Fibroblast of the aortic adventitia (primary cell): ENCODE data around the gene EMP1. TPM values are rescaled to one million over a fixed set of nuclear protein-coding genes. Genes with fewer than 3 reads are reported as not detected.

ENCODE experiments used
- total RNA-seq: library from RNA; depleted of rRNA; stranded (reverse); fragments of >200 nt; gene quantifications from 2 replicates; pipeline ENCODE4 v1.2.3, GENCODE V29; 2012; ENCODE audit warnings: low replicate concordance

The EMP1 gene
- total RNA-seq, 1 donor = 244 TPM

Other genes starting within 250 kb of the EMP1 start
- gene GPRC5D, start 244.6 kb upstream of the EMP1 start, total RNA-seq = not detected in 2 replicates
- 14.4 and 35.3 TPM in 2 replicates for gene HEBP1, start 196.5 kb upstream of the EMP1 start, total RNA-seq
- gene FAM234B, start 152.3 kb upstream of the EMP1 start, total RNA-seq = 3.3 and 5.6 TPM in 2 replicates
- gene GSG1, start 93.1 kb upstream of the EMP1 start, total RNA-seq = 0.45 and 1.6 TPM in 2 replicates